Measurements from ENCODE around the gene HOTAIR. TPM values are rescaled to one million over a fixed set of nuclear protein-coding genes. Genes with fewer than 3 reads are reported as not detected.

The HOTAIR gene
- total RNA-seq, 2 donors from 2014 or later: 0.28 TPM; not detected in 1

GRCh38 chr12:53985692-53985993, 10.9 kb upstream of the HOTAIR start:
- Histone ChIP-seq H3K27ac (no peak overlapping the region), H3K9me3 (no peaks in the 10 kb centered on the region), H3K4me3 (no peak overlapping the region), H3K27me3 (replicated peaks; ENCODE audit: insufficient read depth) (peaks cover 76% of the 10 kb centered on the region), H3K36me3 (no peaks in the 10 kb centered on the region), H3K4me1 (replicated peaks) (no peaks in the 10 kb centered on the region)
- no peak for TF ChIP-seq POLR2AphosphoS5 (IDR thresholded peaks at IDR 0.05)
- 12% methylated on average over 21 of the region's 21 CpGs for WGBS
- DNase-seq (ENCODE audit: low spot score): no peak
- intact Hi-C loops (cut with DNase I): no loop called here

GRCh38 chr12:53984901-53985691, 10.3 kb upstream of the HOTAIR start, which contains the start of gene HOXC10:
Gene HOXC10 (plus strand): TSS chr12:53985146. CDS start chr12:53985260, 114 bp downstream.
- no peak for DNase-seq (ENCODE audit: low spot score)
- Histone ChIP-seq H3K4me1 (replicated peaks) (no peaks in the 10 kb centered on the region), H3K27me3 (replicated peaks; ENCODE audit: insufficient read depth) (peaks cover 75% of the 10 kb centered on the region), H3K4me3 (no peak within 1 kb of the TSS), H3K27ac (no peak within 1 kb of the TSS), H3K36me3 (no peaks in the 10 kb centered on the region), H3K9me3 (no peaks in the 10 kb centered on the region)
- WGBS: 4% methylated on average over 55 of the region's 55 CpGs
- intact Hi-C loops (cut with DNase I): no loop called here
- TF ChIP-seq CTCF (IDR thresholded peaks at IDR 0.05) (no peak), POLR2AphosphoS5 (IDR thresholded peaks at IDR 0.05) (no peak), POLR2A (IDR thresholded peaks at IDR 0.05) (no peak)

- TF ChIP-seq CTCF (IDR thresholded peaks at IDR 0.05) (no peak), POLR2A (IDR thresholded peaks at IDR 0.05) (no peak), POLR2AphosphoS5 (IDR thresholded peaks at IDR 0.05) (no peak)
- H3K27ac ChIP-seq: no peak overlapping the region
- H3K9me3 ChIP-seq: no peaks in the 10 kb centered on the region
- no peaks in the 10 kb centered on the region for H3K4me1 ChIP-seq (replicated peaks)
- intact Hi-C loops (cut with DNase I): no loop called here
- WGBS: 19% methylated on average over 30 of the region's 30 CpGs
- H3K4me3 ChIP-seq: no peak overlapping the region
- no peaks in the 10 kb centered on the region for H3K36me3 ChIP-seq
- peaks cover 75% of the 10 kb centered on the region for H3K27me3 ChIP-seq (replicated peaks; ENCODE audit: insufficient read depth)
- no peak for DNase-seq (ENCODE audit: low spot score)
Observed at GRCh38 chr12:53983950-53984572, 9.3 kb upstream of the HOTAIR start.

GRCh38 chr12:53983568-53983949, 8.8 kb upstream of the HOTAIR start:
- intact Hi-C loops (cut with DNase I): no loop called here
- 20% methylated on average over 17 of the region's 17 CpGs for WGBS
- no peak overlapping the region for H3K27ac ChIP-seq

GRCh38 chr12:53982648-53983567, 8.2 kb upstream of the HOTAIR start:
- 39% methylated on average over 26 of the region's 26 CpGs for WGBS
- Histone ChIP-seq H3K4me1 (replicated peaks) (no peaks in the 10 kb centered on the region), H3K9me3 (no peaks in the 10 kb centered on the region), H3K36me3 (no peaks in the 10 kb centered on the region), H3K27me3 (replicated peaks; ENCODE audit: insufficient read depth) (peaks cover 72% of the 10 kb centered on the region), H3K4me3 (no peak overlapping the region), H3K27ac (no peak overlapping the region)
- intact Hi-C loops (cut with DNase I): no loop called here
- TF ChIP-seq POLR2AphosphoS5 (IDR thresholded peaks at IDR 0.05) (no peak), POLR2A (IDR thresholded peaks at IDR 0.05) (no peak), CTCF (IDR thresholded peaks at IDR 0.05) (no peak)
- no peak for DNase-seq (ENCODE audit: low spot score)

More at GRCh38 chr12:53983568-53983949, 8.8 kb upstream of the HOTAIR start:
- no peak for DNase-seq (ENCODE audit: low spot score)
- H3K4me1 ChIP-seq (replicated peaks): no peaks in the 10 kb centered on the region
- no peak for TF ChIP-seq POLR2AphosphoS5 (IDR thresholded peaks at IDR 0.05)
- no peak overlapping the region for H3K4me3 ChIP-seq
- H3K9me3 ChIP-seq: no peaks in the 10 kb centered on the region
- H3K36me3 ChIP-seq: no peaks in the 10 kb centered on the region
- H3K27me3 ChIP-seq (replicated peaks; ENCODE audit: insufficient read depth): peaks cover 71% of the 10 kb centered on the region
